Activated CD4-positive, alpha-beta T cell treated with anti-CD3 and anti-CD28 coated beads, Interleukin-2, amount 50 U/mL, for 16 hours (primary cell): Measurements from ENCODE around the gene CXCL6.

Experiments
- DNase-seq: peaks from one replicate; pipeline ENCODE4 v3.0.0-alpha.2; 2020

The CXCL6 gene

DNA sequence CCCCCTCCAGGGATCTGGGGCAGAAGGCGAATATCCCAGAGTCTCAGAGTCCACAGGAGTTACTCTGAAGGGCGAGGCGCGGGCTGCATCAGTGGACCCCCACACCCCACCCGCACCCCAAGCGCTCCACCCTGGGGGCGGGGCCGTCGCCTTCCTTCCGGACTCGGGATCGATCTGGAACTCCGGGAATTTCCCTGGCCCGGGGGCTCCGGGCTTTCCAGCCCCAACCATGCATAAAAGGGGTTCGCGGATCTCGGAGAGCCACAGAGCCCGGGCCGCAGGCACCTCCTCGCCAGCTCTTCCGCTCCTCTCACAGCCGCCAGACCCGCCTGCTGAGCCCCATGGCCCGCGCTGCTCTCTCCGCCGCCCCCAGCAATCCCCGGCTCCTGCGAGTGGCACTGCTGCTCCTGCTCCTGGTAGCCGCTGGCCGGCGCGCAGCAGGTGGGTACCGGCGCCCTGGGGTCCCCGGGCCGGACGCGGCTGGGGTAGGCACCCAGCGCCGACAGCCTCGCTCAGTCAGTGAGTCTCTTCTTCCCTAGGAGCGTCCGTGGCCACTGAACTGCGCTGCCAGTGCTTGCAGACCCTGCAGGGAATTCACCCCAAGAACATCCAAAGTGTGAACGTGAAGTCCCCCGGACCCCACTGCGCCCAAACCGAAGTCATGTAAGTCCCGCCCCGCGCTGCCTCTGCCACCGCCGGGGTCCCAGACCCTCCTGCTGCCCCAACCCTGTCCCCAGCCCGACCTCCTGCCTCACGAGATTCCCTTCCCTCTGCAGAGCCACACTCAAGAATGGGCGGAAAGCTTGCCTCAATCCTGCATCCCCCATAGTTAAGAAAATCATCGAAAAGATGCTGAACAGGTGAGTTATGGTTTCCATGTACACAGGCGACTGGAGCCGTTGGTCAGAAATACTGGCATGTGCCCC, 32.9 kb downstream of the CXCL6 start, which contains the start of gene CXCL1:
Gene CXCL1, plus strand, starts transcription at position 264 of the 926 bp plus-strand sequence. Its CDS starts 78 bp downstream, at position 342.
- no peak for DNase-seq

- DNase-seq = no peak
Measured at GRCh38 chr4:73870260-73870659, 33.8 kb downstream of the CXCL6 start.

- no peak for DNase-seq
Measured at GRCh38 chr4:73870768-73871167, 34.3 kb downstream of the CXCL6 start.

DNA sequence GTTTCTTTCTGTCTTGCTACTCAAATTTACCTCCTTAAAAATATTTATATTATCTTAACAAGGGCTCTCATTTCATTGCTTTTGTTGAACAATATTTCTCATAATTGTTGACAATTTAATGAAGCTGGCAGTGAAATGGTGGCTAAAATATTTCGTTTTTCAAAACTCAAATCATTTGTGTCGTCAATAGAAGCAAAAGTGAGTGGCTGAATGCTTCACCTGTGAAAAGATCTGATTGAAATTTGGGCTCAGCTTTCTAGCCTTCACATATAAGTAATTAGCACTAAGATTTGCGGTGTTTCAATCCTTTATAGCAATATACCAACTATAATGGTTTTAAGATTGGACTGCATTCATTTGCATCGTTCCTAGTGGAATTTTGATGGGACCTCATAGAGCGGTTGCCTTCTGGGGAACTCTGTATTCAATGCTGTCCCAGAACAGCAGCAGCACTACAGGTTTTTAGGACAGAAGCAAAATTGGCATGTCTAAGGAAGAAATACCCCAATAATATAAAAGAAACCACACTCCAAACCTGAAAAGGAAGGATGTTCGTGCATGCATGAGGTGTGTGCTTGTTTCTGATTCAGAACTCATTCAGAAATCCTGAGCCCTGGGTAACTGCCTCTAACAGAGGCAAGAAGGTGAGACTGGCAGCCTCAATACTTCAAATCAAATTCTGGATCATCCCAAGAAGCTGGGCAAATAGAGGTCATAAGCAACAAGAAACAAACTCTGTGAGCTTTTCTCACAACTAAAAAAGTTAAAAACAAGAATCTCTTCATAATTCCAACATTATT, 35.2 kb downstream of the CXCL6 start:
- DNase-seq = no peak

- no peak for DNase-seq
Measured at GRCh38 chr4:73872316-73873108, 36.0 kb downstream of the CXCL6 start.

- DNase-seq = no peak
Measured at GRCh38 chr4:73874386-73874785, 37.9 kb downstream of the CXCL6 start.

DNA sequence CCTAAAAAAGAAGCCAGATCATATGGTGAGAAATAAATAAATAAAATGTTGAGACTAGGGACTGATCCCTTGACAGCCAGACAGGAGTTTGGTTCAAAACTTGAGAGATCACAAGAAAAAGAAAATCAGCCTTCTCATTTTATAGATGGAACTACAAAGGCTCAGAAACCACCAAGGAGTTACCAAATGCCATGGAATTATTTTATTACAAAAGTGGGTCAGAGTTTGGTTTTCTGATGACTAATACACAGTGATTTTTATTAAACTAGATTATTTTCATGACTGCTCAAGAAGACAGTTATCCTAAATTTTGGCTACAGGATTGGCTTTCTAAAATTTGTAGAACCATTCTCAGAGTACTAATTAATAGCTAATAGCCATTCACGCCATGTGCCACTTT, 38.9 kb downstream of the CXCL6 start:
- no peak for DNase-seq

DNA sequence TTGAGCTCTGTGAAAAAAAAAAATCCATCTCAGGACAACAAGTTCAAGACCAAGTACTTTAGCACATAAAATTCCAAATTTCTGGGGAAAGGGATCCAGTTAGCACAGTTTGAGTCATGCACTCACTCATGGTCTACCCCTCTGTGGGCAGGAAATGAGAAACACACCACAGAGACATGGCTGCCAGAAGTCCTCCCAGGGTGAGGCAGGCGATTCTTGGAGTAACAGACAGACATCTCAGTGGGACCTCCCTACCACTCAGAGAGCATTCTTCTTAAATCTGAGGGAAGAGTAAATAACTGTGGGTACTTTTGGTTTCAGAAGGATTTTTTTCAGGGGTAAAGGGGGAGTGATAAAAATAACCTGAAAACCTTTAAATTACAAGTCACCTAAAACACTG, 46.8 kb downstream of the CXCL6 start:
- DNase-seq = no peak

DNA sequence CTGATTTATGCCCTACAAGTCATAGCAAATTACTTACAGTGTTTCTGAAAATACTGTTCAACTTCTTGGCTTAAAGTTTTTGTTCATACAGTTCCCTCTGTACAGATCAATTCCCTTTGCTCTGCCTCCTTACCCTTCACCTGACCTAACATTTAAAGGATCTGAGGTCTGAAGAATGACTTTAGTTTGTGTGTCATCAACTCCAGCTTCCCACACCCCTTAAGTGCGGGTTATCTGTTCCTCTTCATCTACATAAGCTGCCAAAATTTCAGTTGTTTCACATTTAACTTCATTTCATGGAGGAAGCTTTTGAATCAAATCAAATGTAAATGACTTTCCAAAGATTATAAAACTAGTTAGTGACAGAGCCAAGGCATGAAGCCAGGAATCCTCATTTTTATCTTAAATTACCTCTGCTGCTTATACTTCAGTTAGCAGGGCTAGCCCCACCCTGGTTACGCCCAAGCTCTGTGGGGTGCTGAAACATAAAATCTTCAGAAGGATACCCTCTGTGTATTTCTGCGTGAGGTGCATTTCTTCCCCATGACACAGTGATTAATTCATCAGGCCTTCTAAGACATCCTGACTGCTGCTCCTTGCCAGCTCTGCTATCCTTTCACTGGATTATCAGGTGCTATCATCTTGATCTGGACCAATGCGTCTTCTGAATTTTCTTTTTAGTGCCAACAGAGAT, 49.2 kb downstream of the CXCL6 start:
- DNase-seq = no peak
